ENCODE measurements around the gene ACTA1. TPM values are rescaled to one million over a fixed set of nuclear protein-coding genes. Genes with fewer than 3 reads are reported as not detected.

Gene ACTA1
- total and polyA plus RNA-seq, 2 experiments from 2014 or later = 8.8 to 13.0 TPM

DNA sequence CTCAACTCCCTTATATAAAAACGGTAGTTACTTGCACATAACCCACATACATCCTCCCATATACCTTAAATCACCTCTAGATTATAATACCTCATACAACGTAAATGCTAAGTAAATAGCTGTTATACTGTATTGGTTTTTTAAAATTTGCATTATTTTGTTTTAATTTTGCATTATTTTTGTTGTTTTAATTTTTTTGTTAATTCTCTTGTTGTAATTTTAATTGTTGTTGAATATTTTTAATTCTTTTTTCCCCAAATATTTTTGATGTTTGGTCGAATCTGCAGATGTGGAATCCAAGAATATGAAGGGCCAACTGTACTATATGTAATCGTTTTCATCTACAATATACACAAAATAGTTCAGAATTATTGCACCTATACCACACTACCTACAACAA, 23.5 kb upstream of the ACTA1 start:
- DNase-seq (ENCODE audit: low spot score) (no peak), ATAC-seq (no peak)
- Mint-ChIP-seq H3K36me3 (ENCODE audit: low read depth) (peaks cover 44% of the 10 kb centered on the region), H3K27ac (no peak overlapping the region), H3K27me3 (ENCODE audit: insufficient read depth, low read depth, poor library complexity) (no peaks in the 10 kb centered on the region), H3K4me3 (no peak overlapping the region), H3K4me1 (no peaks in the 10 kb centered on the region), H3K9me3 (no peaks in the 10 kb centered on the region)
- H3K4me3 ChIP-seq = no peak overlapping the region
- H3K4me1 ChIP-seq (ENCODE audit: insufficient read depth) = no peaks in the 10 kb centered on the region
- H3K79me2 ChIP-seq (replicated peaks; ENCODE audit: insufficient read depth) = no peaks in the 10 kb centered on the region
- no peaks in the 10 kb centered on the region for H3K9me2 ChIP-seq (ENCODE audit: insufficient read depth)
- no peak overlapping the region for H2AFZ ChIP-seq
- H4K20me1 ChIP-seq (replicated peaks; ENCODE audit: insufficient read depth) = no peaks in the 10 kb centered on the region
- peaks cover 24% of the 10 kb centered on the region for H3K36me3 ChIP-seq (ENCODE audit: insufficient read depth)
- H3K27me3 ChIP-seq (ENCODE audit: insufficient read depth) = no peaks in the 10 kb centered on the region
- no peak overlapping the region for H3K4me2 ChIP-seq
- no peaks in the 10 kb centered on the region for H3F3A ChIP-seq (replicated peaks; ENCODE audit: low read depth)
- TF ChIP-seq NANOG (IDR thresholded peaks at IDR 0.05; ENCODE audit: borderline replicate concordance) = no peak
- TF ChIP-seq JUNB (IDR thresholded peaks at IDR 0.05; ENCODE audit: unreplicated experiment) = no peak
- no peak for TF ChIP-seq ZNF462 (CRISPR knock-in tag; IDR thresholded peaks at IDR 0.05)
- H3K27ac ChIP-seq (ENCODE audit: low read depth) = no peak overlapping the region

DNA sequence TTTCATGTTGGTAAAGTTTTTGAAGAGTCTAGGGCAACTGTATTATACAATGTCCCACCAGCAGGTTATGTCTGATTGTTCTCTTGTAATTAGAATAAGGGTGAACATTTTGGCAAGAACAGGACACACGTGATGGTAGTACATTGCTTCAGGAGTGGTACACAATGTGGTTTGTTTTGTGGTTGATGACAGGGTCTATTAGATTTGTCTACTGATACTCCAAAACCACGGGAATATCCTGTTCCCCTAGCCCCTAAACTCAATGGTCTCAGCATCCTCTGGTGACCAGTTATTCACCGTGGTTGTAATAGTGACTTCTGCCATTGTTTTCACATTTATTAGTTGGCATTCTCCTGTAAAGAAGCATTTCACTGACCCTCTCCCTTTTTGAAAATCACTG, 22.1 kb upstream of the ACTA1 start:
- H2AFZ ChIP-seq = no peak overlapping the region
- no peaks in the 10 kb centered on the region for H3K27me3 ChIP-seq (ENCODE audit: insufficient read depth)
- no peak for ATAC-seq
- no peak overlapping the region for H3K4me3 Mint-ChIP-seq
- H3K4me1 ChIP-seq (ENCODE audit: insufficient read depth) = no peaks in the 10 kb centered on the region
- peaks cover 36% of the 10 kb centered on the region for H3K36me3 Mint-ChIP-seq (ENCODE audit: low read depth)
- no peak overlapping the region for H3K27ac Mint-ChIP-seq
- H4K20me1 ChIP-seq (replicated peaks; ENCODE audit: insufficient read depth) = peaks cover 4% of the 10 kb centered on the region; the same call in 1 of the 2 replicates
- H3K4me3 ChIP-seq = no peak overlapping the region
- no peaks in the 10 kb centered on the region for H3K27me3 Mint-ChIP-seq (ENCODE audit: insufficient read depth, low read depth, poor library complexity)
- H3F3A ChIP-seq (replicated peaks; ENCODE audit: low read depth) = no peaks in the 10 kb centered on the region
- DNase-seq (ENCODE audit: low spot score) = no peak
- H3K4me1 Mint-ChIP-seq = no peaks in the 10 kb centered on the region
- no peaks in the 10 kb centered on the region for H3K9me2 ChIP-seq (ENCODE audit: insufficient read depth)
- H3K36me3 ChIP-seq (ENCODE audit: insufficient read depth) = peaks cover 20% of the 10 kb centered on the region
- no peaks in the 10 kb centered on the region for H3K79me2 ChIP-seq (replicated peaks; ENCODE audit: insufficient read depth)
- no peaks in the 10 kb centered on the region for H3K9me3 Mint-ChIP-seq
- H3K27ac ChIP-seq (ENCODE audit: low read depth) = no peak overlapping the region
- H3K4me2 ChIP-seq = no peak overlapping the region
- no peak for TF ChIP-seq ZNF462 (CRISPR knock-in tag; IDR thresholded peaks at IDR 0.05)
